Spleen (tissue), 11 donors: ENCODE measurements around the gene KCNAB1. TPM values are rescaled to one million over a fixed set of nuclear protein-coding genes. Genes with fewer than 3 reads are reported as not detected.

Source experiments
- DNase-seq: peaks from one replicate; pipeline ENCODE4 v3.0.0-alpha.2; 2020
- H3K27ac ChIP-seq, 8 donors: fragments of 200-600 bp; sonication (generic) in 7 of 8; 1 replicate in 4 of 8; 2 replicates in 4 of 8; pipeline versions ENCODE4 v1.5.0 to v1.8.0; 2016 to 2021; ENCODE audit warnings: inconsistent platforms in 4 of 8, mild to moderate bottlenecking in 4 of 8, moderate library complexity in 1 of 8
- H3K27me3 ChIP-seq, 7 donors: fragments of 200-600 bp; sonication (generic) in 6 of 7; replicated peaks in 1 of 7; 1 replicate in 4 of 7; 2 replicates in 3 of 7; pipeline versions ENCODE4 v1.5.0 to v1.8.0; 2016 to 2021; ENCODE audit warnings: inconsistent platforms in 3 of 7, mild to moderate bottlenecking in 1 of 7
- H3K36me3 ChIP-seq, 6 donors: fragments of 200-600 bp; sonication (generic) in 5 of 6; 1 replicate in 4 of 6; 2 replicates in 2 of 6; pipeline versions ENCODE4 v1.5.0 to v1.8.0; 2016 to 2021; ENCODE audit warnings: inconsistent platforms in 2 of 6
- H3K4me1 ChIP-seq, 6 donors: fragments of 200-600 bp; sonication (generic) in 5 of 6; 1 replicate in 3 of 6; 2 replicates in 3 of 6; pipeline versions ENCODE4 v1.5.0 to v1.8.0; 2016 to 2021; ENCODE audit warnings: inconsistent platforms in 3 of 6
- H3K4me3 ChIP-seq, 8 donors: fragments of 200-600 bp; sonication (generic) in 7 of 8; 1 replicate in 4 of 8; 2 replicates in 4 of 8; pipeline versions ENCODE4 v1.5.0 to v1.8.0; 2016 to 2021; ENCODE audit warnings: inconsistent platforms in 4 of 8, mild to moderate bottlenecking in 4 of 8, moderate library complexity in 2 of 8
- H3K9me3 ChIP-seq, 8 donors: fragments of 200-600 bp; sonication (generic) in 7 of 8; 1 replicate in 4 of 8; 2 replicates in 4 of 8; pipeline versions ENCODE4 v1.5.0 to v1.8.0; 2016 to 2021; ENCODE audit warnings: inconsistent platforms in 4 of 8
- POLR2A ChIP-seq, 3 donors: fragments of 450-650 bp; IDR thresholded peaks; one replicate each; pipeline ENCODE4 v1.5.1; 2017; ENCODE audit warnings: antibody characterized with exemption in 3 of 3, mild to moderate bottlenecking in 1 of 3
- POLR2AphosphoS5 ChIP-seq, 3 donors: sonication (generic); formaldehyde crosslinking; IDR thresholded peaks; one replicate each; pipeline ENCODE4 v1.5.1; 2017; ENCODE audit warnings: antibody characterized with exemption in 3 of 3
- WGBS, 5 donors: extraction: QIAGEN DNeasy Blood & Tissue Kit in 3 of 5; methylation state at CpG; one replicate each; pipeline versions ENCODE4 v1.1.5 to v1.1.7; 2013 to 2018; 5-methylcytosine and 5-hydroxymethylcytosine counted together
- intact Hi-C: fragments of 100-400 bp; cut with DNase I; formaldehyde crosslinking; loops from one replicate; pipeline ENCODE4 v1.15.0; 2023; ENCODE audit warnings: low total_unique reads
- polyA plus RNA-seq, 3 donors: library from polyadenylated mRNA; stranded (reverse); fragments of 200-250 nt; gene quantifications; one replicate each; pipeline ENCODE4 v1.2.1, GENCODE V29; 2013
- total RNA-seq, 7 donors: library from RNA; depleted of rRNA in 3 of 7; stranded (reverse); fragments of >200 nt in 3 of 7; fragmentation: NEBNext Ultra II Directional in 4 of 7; extraction: Animal tissue kit (Norgen Biotek cat#: 25700) in 4 of 7; gene quantifications; one replicate each; pipeline versions ENCODE4 v1.1.0 to v1.2.1, GENCODE V29; 2016 to 2021
- TF ChIP-seq, protein P1 (sequence below), 11 experiments: fragments of 200-600 bp in 7 of 11; fragments of 450-650 bp in 4 of 11; sonication (generic) in 4 of 11; IDR thresholded peaks in 8 of 11; conservative IDR thresholded peaks in 3 of 11; 1 replicate in 7 of 11; 2 replicates in 4 of 11; pipeline versions ENCODE4 v1.4.0 to v1.8.0; 2016 to 2021; ENCODE audit warnings: antibody characterized with exemption in 11 of 11, inconsistent platforms in 4 of 11, mild to moderate bottlenecking in 1 of 11
- donor health status: healthy with polysubstance abuse.
- donor health status: DM: no; HTN: no; CAD: no; lungs with moderate emphysema.
- donor health status: DM: no; HTN: no; CAD: no.
- donor health status: Bipolar disorder and iron deficiency.
- donor health status: healthy.
- donor health status: DM: no; HTN: no; CAD: no.
- donor health status: DM: yes; HTN: yes; CAD: no.

The KCNAB1 gene
- total and polyA plus RNA-seq, 10 donors = 0.59 to 10.5 (median 6.3) TPM

DNA sequence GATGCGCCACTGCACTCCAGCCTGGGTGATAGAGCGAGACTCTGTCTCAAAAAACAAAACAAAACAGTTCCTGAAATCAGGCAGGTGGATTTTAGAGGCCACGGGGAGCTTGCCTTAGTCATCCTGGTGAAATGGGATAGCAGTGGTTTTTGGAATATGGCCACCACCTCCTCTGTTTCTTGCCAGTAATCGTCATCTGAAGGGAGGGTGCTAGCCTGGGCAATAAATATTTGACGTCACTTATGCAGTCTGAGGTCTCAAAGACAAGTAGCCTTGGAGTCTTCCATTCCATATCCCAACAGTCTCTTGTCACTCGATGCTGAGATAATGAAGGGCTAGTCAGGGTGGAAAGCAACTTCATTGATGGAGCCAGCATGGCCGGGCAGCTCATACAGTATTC, 55.2 kb downstream of the KCNAB1 start:
- DNase-seq = no peak
- intact Hi-C loops = no loop called here
- Histone ChIP-seq H3K4me1 (no peaks in the 10 kb centered on the region), H3K36me3 (no peaks in the 10 kb centered on the region), H3K27me3 (no peaks in the 10 kb centered on the region), H3K9me3 (no peaks in the 10 kb centered on the region), H3K27ac (no peak overlapping the region), H3K4me3 (no peak overlapping the region)
- no peak for TF ChIP-seq POLR2A (IDR thresholded peaks at IDR 0.05)
- TF ChIP-seq, protein P1, sequence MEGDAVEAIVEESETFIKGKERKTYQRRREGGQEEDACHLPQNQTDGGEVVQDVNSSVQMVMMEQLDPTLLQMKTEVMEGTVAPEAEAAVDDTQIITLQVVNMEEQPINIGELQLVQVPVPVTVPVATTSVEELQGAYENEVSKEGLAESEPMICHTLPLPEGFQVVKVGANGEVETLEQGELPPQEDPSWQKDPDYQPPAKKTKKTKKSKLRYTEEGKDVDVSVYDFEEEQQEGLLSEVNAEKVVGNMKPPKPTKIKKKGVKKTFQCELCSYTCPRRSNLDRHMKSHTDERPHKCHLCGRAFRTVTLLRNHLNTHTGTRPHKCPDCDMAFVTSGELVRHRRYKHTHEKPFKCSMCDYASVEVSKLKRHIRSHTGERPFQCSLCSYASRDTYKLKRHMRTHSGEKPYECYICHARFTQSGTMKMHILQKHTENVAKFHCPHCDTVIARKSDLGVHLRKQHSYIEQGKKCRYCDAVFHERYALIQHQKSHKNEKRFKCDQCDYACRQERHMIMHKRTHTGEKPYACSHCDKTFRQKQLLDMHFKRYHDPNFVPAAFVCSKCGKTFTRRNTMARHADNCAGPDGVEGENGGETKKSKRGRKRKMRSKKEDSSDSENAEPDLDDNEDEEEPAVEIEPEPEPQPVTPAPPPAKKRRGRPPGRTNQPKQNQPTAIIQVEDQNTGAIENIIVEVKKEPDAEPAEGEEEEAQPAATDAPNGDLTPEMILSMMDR (IDR thresholded peaks at IDR 0.05 in 8 of 11, conservative IDR thresholded peaks at IDR 0.05 in 3 of 11) = no peak
- 89 to 95% (median 92%) methylated on average over 7 of the region's 7 CpGs for WGBS, 5 donors

- DNase-seq = no peak
- Histone ChIP-seq H3K27me3 (no peaks in the 10 kb centered on the region), H3K4me1 (no peaks in the 10 kb centered on the region), H3K27ac (no peak overlapping the region), H3K9me3 (no peaks in the 10 kb centered on the region), H3K4me3 (no peak overlapping the region), H3K36me3 (no peaks in the 10 kb centered on the region)
- no peak for TF ChIP-seq POLR2AphosphoS5 (IDR thresholded peaks at IDR 0.05)
- TF ChIP-seq, protein P1 (IDR thresholded peaks at IDR 0.05 in 8 of 11, conservative IDR thresholded peaks at IDR 0.05 in 3 of 11) = no peak
- no peak for TF ChIP-seq POLR2A (IDR thresholded peaks at IDR 0.05)
- intact Hi-C loops = no loop called here
- 52 to 88% (median 76%) methylated on average over 2 of the region's 2 CpGs for WGBS, 5 donors
Observed at GRCh38 chr3:156176048-156176447, 55.7 kb downstream of the KCNAB1 start.

DNA sequence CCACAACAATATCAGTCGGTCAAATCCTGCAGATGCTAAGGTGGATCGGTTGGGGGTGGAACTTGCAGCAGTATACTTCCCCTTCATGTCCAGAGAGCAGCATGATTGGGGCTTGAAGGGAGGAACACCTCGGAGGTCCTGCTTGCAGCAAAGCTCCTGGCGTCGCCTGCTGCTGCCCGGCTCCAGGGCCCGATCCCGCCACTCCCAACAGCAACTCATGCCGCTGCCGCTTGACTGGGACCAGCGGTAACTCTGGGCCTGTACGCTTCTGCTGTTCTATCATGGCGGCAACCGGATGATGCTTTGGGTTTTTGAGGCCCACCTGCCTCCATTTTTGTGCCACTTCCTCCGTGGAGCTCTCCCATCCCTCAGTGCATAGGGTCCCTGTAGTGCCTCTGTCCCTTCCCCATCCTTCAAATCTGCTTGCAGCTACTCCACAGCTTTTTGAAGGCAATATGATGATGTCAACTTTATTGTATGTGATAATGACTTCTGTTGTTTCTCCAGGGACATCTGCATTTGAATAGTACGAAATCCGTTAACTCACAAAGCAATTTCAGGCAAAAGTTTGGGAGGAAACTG, 56.3 kb downstream of the KCNAB1 start:
- Histone ChIP-seq H3K27ac (no peak overlapping the region), H3K4me1 (no peaks in the 10 kb centered on the region), H3K36me3 (no peaks in the 10 kb centered on the region), H3K4me3 (no peak overlapping the region), H3K27me3 (no peaks in the 10 kb centered on the region), H3K9me3 (no peaks in the 10 kb centered on the region)
- intact Hi-C loops = no loop called here
- TF ChIP-seq POLR2A (IDR thresholded peaks at IDR 0.05) (no peak), POLR2AphosphoS5 (IDR thresholded peaks at IDR 0.05) (no peak)
- TF ChIP-seq, protein P1 (IDR thresholded peaks at IDR 0.05 in 8 of 11, conservative IDR thresholded peaks at IDR 0.05 in 3 of 11) = no peak
- DNase-seq = no peak
- WGBS, 5 donors = 91 to 99% (median 94%) methylated on average over 16 to 17 of the region's 17 CpGs

DNA sequence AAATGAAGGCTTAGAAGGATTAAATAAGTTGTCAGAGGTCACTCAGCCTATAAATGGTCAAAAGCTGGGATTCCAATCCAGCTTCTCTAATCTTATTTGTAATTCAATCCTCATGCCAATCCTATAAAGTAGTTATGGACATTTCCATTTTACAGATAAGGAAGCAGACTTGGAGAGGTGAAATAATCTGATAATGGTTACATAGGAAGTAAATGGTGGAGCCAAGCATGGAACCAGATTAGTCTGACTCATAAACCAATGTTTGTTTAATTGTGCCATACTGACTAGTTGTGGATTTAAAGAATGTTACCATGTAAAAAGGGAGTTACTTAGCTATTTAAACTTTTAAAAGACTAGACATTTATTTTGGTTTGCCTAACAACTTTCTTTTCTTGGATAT, 59.7 kb downstream of the KCNAB1 start:
- H3K4me1 ChIP-seq = no peaks in the 10 kb centered on the region
- TF ChIP-seq, protein P1 (IDR thresholded peaks at IDR 0.05 in 8 of 11, conservative IDR thresholded peaks at IDR 0.05 in 3 of 11) = no peak
- TF ChIP-seq POLR2A (IDR thresholded peaks at IDR 0.05) = no peak
- no peak for TF ChIP-seq POLR2AphosphoS5 (IDR thresholded peaks at IDR 0.05)
- H3K27ac ChIP-seq = no peak overlapping the region
- no peaks in the 10 kb centered on the region for H3K9me3 ChIP-seq
- no peak for DNase-seq
- H3K36me3 ChIP-seq = no peaks in the 10 kb centered on the region
- no peaks in the 10 kb centered on the region for H3K27me3 ChIP-seq
- intact Hi-C loops = no loop called here
- no peak overlapping the region for H3K4me3 ChIP-seq
